ENCODE results near the gene NALCN. TPM values are rescaled to one million over a fixed set of nuclear protein-coding genes. Genes with fewer than 3 reads are reported as not detected.

The NALCN gene
- total and polyA plus RNA-seq, 7 donors = 0.23 to 1.1 (median 0.71) TPM; not detected in 2

DNA sequence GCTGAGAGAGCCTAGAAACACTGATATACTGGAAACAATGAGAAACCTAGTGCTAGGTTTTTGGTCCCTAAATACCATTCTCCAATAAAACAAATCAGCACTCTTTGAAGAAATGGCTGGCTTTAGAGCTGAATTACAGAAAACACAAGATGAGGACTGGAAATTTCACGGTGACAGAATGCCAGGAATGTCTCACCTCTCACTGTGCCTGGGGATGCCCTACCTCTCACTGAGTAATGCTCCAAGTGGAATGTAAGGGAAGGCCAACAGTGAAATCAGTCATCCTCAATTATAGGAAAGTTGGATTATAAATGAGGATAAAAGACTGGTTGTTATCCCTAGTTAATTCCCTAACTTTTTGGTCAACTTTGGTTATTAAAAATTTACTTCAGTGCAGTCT is 259.0 kb downstream of the NALCN start:
- no peak for DNase-seq
- intact Hi-C loops (cut with DNase I) = no loop called here
- 7 to 15% methylated on average over 1 of the region's 1 CpG for WGBS, 2 donors
- Histone ChIP-seq H3K4me1 (no peaks in the 10 kb centered on the region), H3K27ac (no peak overlapping the region), H3K36me3 (no peaks in the 10 kb centered on the region), H3K27me3 (no peaks in the 10 kb centered on the region), H3K9me3 (no peaks in the 10 kb centered on the region), H3K4me3 (no peak overlapping the region)
- TF ChIP-seq POLR2AphosphoS5 (IDR thresholded peaks at IDR 0.05) (no peak), POLR2A (IDR thresholded peaks at IDR 0.05) (no peak), EP300 (IDR thresholded peaks at IDR 0.05) (no peak)
- TF ChIP-seq, protein P1, sequence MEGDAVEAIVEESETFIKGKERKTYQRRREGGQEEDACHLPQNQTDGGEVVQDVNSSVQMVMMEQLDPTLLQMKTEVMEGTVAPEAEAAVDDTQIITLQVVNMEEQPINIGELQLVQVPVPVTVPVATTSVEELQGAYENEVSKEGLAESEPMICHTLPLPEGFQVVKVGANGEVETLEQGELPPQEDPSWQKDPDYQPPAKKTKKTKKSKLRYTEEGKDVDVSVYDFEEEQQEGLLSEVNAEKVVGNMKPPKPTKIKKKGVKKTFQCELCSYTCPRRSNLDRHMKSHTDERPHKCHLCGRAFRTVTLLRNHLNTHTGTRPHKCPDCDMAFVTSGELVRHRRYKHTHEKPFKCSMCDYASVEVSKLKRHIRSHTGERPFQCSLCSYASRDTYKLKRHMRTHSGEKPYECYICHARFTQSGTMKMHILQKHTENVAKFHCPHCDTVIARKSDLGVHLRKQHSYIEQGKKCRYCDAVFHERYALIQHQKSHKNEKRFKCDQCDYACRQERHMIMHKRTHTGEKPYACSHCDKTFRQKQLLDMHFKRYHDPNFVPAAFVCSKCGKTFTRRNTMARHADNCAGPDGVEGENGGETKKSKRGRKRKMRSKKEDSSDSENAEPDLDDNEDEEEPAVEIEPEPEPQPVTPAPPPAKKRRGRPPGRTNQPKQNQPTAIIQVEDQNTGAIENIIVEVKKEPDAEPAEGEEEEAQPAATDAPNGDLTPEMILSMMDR (IDR thresholded peaks at IDR 0.05) = no peak

DNA sequence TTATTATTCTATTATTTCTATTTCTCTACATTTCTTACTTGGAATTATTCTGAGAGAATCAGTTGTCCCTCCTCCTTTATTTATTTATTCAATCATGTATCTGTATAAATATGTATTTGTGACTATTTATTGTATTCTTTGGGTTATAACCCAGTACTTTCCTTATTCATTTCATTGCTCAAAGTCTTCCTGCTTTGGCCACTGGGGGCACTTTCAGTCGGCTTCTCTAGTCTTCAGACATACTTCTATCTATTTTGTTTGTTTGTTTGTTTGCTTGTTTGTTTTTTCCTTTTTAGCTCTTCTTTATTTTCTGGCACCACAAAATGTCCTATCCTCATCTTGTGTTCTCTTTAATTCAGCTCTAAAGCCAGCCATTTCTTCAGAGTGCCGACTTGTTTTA is 260.4 kb downstream of the NALCN start:
- TF ChIP-seq, protein P1 (IDR thresholded peaks at IDR 0.05) = no peak
- TF ChIP-seq POLR2A (IDR thresholded peaks at IDR 0.05) (no peak), EP300 (IDR thresholded peaks at IDR 0.05) (no peak), POLR2AphosphoS5 (IDR thresholded peaks at IDR 0.05) (no peak)
- intact Hi-C loops (cut with DNase I) = no loop called here
- H3K36me3 ChIP-seq = no peaks in the 10 kb centered on the region

DNA sequence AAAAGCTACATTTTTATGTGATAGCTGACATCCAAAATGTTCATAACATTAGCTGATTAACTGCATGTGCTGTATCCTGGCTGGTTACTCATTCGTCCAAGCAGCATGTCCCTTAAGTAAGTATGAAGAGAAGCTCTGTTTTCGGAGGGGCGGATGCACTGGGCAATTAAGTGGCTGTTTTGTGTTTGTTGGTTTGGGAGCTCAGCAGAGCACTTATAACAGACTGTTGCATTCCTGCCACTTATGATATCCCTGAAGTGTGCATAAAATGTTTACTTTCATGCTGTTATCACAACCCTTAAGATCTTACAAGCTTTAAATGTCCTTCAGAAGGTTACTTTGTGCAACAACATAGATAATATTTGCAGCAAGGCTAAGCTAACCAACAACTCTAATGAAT is 264.1 kb downstream of the NALCN start:
- Histone ChIP-seq H3K4me1 (no peaks in the 10 kb centered on the region), H3K9me3 (no peaks in the 10 kb centered on the region), H3K27ac (no peak overlapping the region), H3K4me3 (no peak overlapping the region), H3K27me3 (no peaks in the 10 kb centered on the region), H3K36me3 (no peaks in the 10 kb centered on the region)
- DNase-seq = no peak
- WGBS, 2 donors = 33 to 56% methylated on average over 3 of the region's 3 CpGs
- intact Hi-C loops (cut with DNase I) = no loop called here
- TF ChIP-seq, protein P1 (IDR thresholded peaks at IDR 0.05) = no peak
- TF ChIP-seq POLR2A (IDR thresholded peaks at IDR 0.05) = no peak
- TF ChIP-seq POLR2AphosphoS5 (IDR thresholded peaks at IDR 0.05) = no peak
- no peak for TF ChIP-seq EP300 (IDR thresholded peaks at IDR 0.05)

More for the DNA sequence above, 260.4 kb downstream of the NALCN start:
- Histone ChIP-seq H3K4me1 (no peaks in the 10 kb centered on the region), H3K9me3 (no peaks in the 10 kb centered on the region), H3K27ac (no peak overlapping the region), H3K27me3 (no peaks in the 10 kb centered on the region), H3K4me3 (no peak overlapping the region)
- 49 to 50% methylated on average over 2 of the region's 2 CpGs for WGBS, 2 donors
- DNase-seq = no peak

DNA sequence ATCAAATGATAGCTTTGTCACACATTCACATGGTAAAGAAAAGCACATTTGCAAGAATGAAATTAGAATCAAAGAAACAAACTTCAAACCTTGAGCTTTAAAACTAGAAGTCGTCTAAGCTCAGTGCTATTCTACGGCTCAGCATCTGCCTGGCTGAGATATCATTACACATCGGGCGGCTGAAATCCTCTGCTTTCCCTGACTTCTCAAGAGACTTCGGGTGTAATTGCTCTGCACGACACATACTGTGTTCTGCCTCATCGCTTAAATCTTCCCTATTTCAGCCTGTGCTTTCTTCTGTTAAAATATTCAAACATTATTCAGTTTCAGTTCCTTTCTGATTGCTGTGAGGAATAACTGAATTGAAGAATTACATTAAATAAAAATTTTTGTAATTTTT is 265.3 kb downstream of the NALCN start:
- DNase-seq = no peak
- no peak for TF ChIP-seq EP300 (IDR thresholded peaks at IDR 0.05)
- TF ChIP-seq POLR2AphosphoS5 (IDR thresholded peaks at IDR 0.05) = no peak
- TF ChIP-seq POLR2A (IDR thresholded peaks at IDR 0.05) = no peak
- TF ChIP-seq, protein P1 (IDR thresholded peaks at IDR 0.05) = no peak
- no peaks in the 10 kb centered on the region for H3K4me1 ChIP-seq
- no peaks in the 10 kb centered on the region for H3K36me3 ChIP-seq
- intact Hi-C loops (cut with DNase I) = no loop called here
- H3K9me3 ChIP-seq = no peaks in the 10 kb centered on the region
- no peaks in the 10 kb centered on the region for H3K27me3 ChIP-seq
- no peak overlapping the region for H3K27ac ChIP-seq
- 27 to 34% methylated on average over 7 of the region's 7 CpGs for WGBS, 2 donors
- no peak overlapping the region for H3K4me3 ChIP-seq

DNA sequence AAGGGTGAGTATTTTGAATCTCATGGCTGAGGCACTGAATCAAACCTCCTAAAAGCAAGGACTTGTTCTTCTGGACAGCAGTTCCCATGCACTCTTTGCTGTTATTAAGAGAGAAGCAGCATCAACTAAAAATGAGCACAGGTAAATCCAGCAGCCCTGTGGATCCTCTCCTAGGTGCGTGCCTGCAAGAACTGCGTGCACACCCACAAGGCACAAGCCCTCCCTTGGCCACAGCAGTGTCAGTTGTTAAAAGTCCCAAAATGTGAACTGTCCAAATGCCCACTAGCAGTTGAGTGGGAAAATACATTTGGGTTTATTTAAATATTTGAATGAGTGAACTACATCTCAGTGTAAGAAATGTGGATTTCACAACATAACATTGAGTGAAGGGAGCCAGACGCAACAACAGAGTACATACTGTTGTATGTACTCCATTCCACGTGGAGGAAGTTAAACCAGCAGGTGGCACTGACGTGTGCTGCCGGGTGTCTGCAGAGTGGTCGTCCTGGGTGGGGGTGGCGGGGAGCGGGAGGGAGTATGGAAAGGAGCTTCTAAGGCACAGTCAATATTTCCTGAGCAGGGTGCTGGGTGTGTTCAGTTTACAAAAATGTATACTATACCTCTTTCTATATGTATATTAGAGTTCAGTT is 266.4 kb downstream of the NALCN start:
- H3K4me3 ChIP-seq = no peak overlapping the region
- intact Hi-C loops (cut with DNase I) = loop anchor here (10.0 kb wide), 1 partner anchor 1405 kb away; no protein-coding TSS in a partner anchor
- H3K9me3 ChIP-seq = no peaks in the 10 kb centered on the region
- H3K27ac ChIP-seq = no peak overlapping the region
- TF ChIP-seq POLR2A (IDR thresholded peaks at IDR 0.05) = no peak
- no peak for TF ChIP-seq POLR2AphosphoS5 (IDR thresholded peaks at IDR 0.05)
- TF ChIP-seq EP300 (IDR thresholded peaks at IDR 0.05) = no peak
- TF ChIP-seq, protein P1 (IDR thresholded peaks at IDR 0.05) = no peak
- no peaks in the 10 kb centered on the region for H3K4me1 ChIP-seq
- no peaks in the 10 kb centered on the region for H3K36me3 ChIP-seq
- DNase-seq = no peak
- peaks cover 0 to 3% (median 0%) of the 10 kb centered on the region in 3 donors for H3K27me3 ChIP-seq
- 35 to 36% methylated on average over 9 of the region's 9 CpGs for WGBS, 2 donors
